ENCODE results near the gene C16orf86.

The C16orf86 gene

DNA sequence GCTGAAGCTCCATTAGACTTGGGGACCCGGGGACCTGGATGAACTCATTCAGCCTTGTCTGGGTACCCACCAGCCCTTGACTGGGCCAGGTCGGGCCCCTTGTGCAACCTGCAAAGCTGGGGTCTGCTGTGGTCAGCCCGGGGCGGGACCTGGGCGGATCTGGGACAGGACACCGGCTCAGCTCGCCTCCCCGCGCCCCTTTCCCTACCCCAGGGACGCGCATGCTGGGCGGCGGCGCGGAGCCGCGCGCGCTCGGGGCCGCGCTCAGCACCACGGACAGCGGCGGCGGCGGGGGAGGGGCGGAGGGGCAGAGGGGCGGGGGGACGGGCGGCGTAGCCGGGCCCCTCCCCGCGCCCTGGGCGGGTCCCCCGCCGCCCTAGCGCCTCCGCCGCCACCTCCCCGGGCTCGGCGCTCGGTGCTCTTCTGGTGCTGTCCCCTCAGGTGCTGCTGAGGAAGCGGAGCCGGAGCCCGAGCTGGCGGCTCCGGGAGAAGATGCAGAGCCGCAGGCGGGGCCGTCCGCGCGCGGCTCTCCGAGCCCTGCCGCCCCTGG lies 14.0 kb upstream of the C16orf86 start:
- no peak for DNase-seq (ENCODE audit: extremely low spot score)
- TF ChIP-seq CTCF (IDR thresholded peaks at IDR 0.05; ENCODE audit: control extremely low read depth, extremely low read depth, low read depth, missing control alignments) = no peak
- ChIA-PET POLR2A (no interaction called here), CTCF (interaction anchor here (0.9 to 3.2 kb wide), 6 partner anchors 9 to 172 kb away, joined by 3 to 17 read pairs (median 4); partner anchors contain the start of gene ATP6V0D1)

DNA sequence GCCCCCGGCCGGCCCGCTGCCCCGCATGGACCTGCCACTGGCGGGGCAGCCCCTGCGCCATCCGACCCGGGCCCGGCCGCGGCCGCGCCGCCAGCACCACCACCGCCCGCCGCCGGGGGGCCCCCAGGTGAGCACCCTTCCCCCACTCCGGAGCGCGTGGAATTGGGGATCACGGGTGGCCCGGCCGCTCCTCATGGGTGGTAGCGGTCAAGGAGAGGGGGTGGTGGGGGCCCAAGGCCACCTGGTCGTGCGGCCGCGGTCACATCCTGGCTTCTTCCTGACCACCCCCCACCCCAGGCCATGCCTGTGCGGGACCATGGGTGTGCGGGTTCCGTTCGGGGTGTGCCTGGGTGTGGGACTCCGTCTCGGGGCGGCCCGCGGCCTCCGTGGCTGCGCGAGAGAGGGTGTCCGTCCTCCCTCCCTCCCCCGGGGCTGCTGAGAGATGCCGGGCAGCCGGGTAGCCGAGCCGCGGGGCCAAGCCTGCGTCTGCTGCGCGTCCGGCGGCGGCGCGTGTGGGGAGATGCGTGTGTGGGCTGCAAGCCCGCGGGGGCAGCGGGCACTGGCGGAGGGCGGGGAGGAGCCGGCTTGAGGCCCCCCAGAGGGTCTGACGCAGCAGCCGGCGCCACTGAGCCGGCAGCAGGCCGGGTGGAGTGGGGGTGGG lies 13.4 kb upstream of the C16orf86 start:
- POLR2A ChIA-PET = no interaction called here
- CTCF ChIA-PET = interaction anchor here (1.1 to 3.2 kb wide), 3 partner anchors 106 to 132 kb away, joined by 3 to 17 read pairs (median 14); no protein-coding TSS in a partner anchor
- no peak for DNase-seq (ENCODE audit: extremely low spot score)
- TF ChIP-seq CTCF (IDR thresholded peaks at IDR 0.05; ENCODE audit: control extremely low read depth, extremely low read depth, low read depth, missing control alignments) = no peak

GRCh38 chr16:67653789-67654402 lies 12.7 kb upstream of the C16orf86 start:
- POLR2A ChIA-PET = no interaction called here
- CTCF ChIA-PET = interaction anchor here (1.1 kb wide), 1 partner anchor 133 kb away, joined by 3 read pairs; no protein-coding TSS in a partner anchor
- TF ChIP-seq CTCF (IDR thresholded peaks at IDR 0.05; ENCODE audit: control extremely low read depth, extremely low read depth, low read depth, missing control alignments) = no peak

GRCh38 chr16:67654403-67654911 lies 12.2 kb upstream of the C16orf86 start:
- TF ChIP-seq CTCF (IDR thresholded peaks at IDR 0.05; ENCODE audit: control extremely low read depth, extremely low read depth, low read depth, missing control alignments) = no peak
- CTCF ChIA-PET = no interaction called here
- POLR2A ChIA-PET = no interaction called here
- DNase-seq (ENCODE audit: extremely low spot score) = no peak

More at GRCh38 chr16:67653789-67654402, 12.7 kb upstream of the C16orf86 start:
- DNase-seq (ENCODE audit: extremely low spot score) = no peak

GRCh38 chr16:67655363-67655762 lies 11.3 kb upstream of the C16orf86 start:
- CTCF ChIA-PET = interaction anchor here (8.9 to 18.5 kb wide), 2 partner anchors 10 to 127 kb away, joined by 89 to 357 read pairs; partner anchors contain the start of genes CARMIL2 and RIPOR1
- TF ChIP-seq CTCF (IDR thresholded peaks at IDR 0.05; ENCODE audit: control extremely low read depth, extremely low read depth, low read depth, missing control alignments) = no peak
- no peak for DNase-seq (ENCODE audit: extremely low spot score)
- POLR2A ChIA-PET = no interaction called here

- no peak for TF ChIP-seq CTCF (IDR thresholded peaks at IDR 0.05; ENCODE audit: control extremely low read depth, extremely low read depth, low read depth, missing control alignments)
- DNase-seq (ENCODE audit: extremely low spot score) = no peak
- CTCF ChIA-PET = interaction anchor here (0.7 to 18.5 kb wide), 5 partner anchors 11 to 128 kb away, joined by 3 to 357 read pairs (median 53); partner anchors contain the start of genes CARMIL2 and RIPOR1
- POLR2A ChIA-PET = no interaction called here
Measured at GRCh38 chr16:67656344-67657016, 10.1 kb upstream of the C16orf86 start.
